Fibroblast of lung (primary cell): Measurements from ENCODE around the gene TSPAN10. TPM values are rescaled to one million over a fixed set of nuclear protein-coding genes. Genes with fewer than 3 reads are reported as not detected.

Source experiments
- DNase-seq, 2 donors: peaks; one replicate each; pipeline versions ENCODE4 v3.0.0 to v3.0.0-alpha.2; 2010; ENCODE audit warnings: low read depth in 2 of 2
- H2AFZ ChIP-seq: 2 replicates; pipeline ENCODE4 v1.5.1; 2012; ENCODE audit warnings: low read length, control low read depth, inconsistent platforms
- H3K27ac ChIP-seq: 2 replicates; pipeline ENCODE4 v1.5.1; 2011; ENCODE audit warnings: low read length, control low read depth; ENCODE audit not compliant: insufficient read depth
- H3K27me3 ChIP-seq: 2 replicates; pipeline ENCODE4 v1.5.1; 2011; ENCODE audit warnings: mild to moderate bottlenecking, low read length; ENCODE audit not compliant: control insufficient read depth, insufficient read depth
- H3K36me3 ChIP-seq: 2 replicates; pipeline ENCODE4 v1.5.1; 2011; ENCODE audit warnings: low read length; ENCODE audit not compliant: control insufficient read depth, insufficient read depth
- H3K4me1 ChIP-seq: 2 replicates; pipeline ENCODE4 v1.5.1; 2011; ENCODE audit warnings: low read length; ENCODE audit not compliant: control insufficient read depth, insufficient read depth; ENCODE audit errors: extremely low read depth
- H3K4me2 ChIP-seq: 2 replicates; pipeline ENCODE4 v1.5.1; 2011; ENCODE audit warnings: low read length, control low read depth; ENCODE audit not compliant: insufficient read depth; ENCODE audit errors: extremely low read depth
- H3K4me3 ChIP-seq, 4 experiments: fragments of 200-600 bp in 1 of 4; sonication (generic) in 1 of 4; replicated peaks in 1 of 4; 2 replicates each; pipeline ENCODE4 v1.5.1; 2011 to 2016; ENCODE audit warnings: low read length in 4 of 4, low read depth in 3 of 4, mild to moderate bottlenecking in 3 of 4, control low read depth in 2 of 4, inconsistent platforms in 1 of 4, mixed read lengths in 1 of 4; ENCODE audit not compliant: insufficient read depth in 1 of 4; ENCODE audit errors: control extremely low read depth in 1 of 4
- H3K79me2 ChIP-seq: 2 replicates; pipeline ENCODE4 v1.5.1; 2012; ENCODE audit warnings: mild to moderate bottlenecking, low read length, inconsistent platforms; ENCODE audit not compliant: control insufficient read depth, insufficient read depth
- H3K9ac ChIP-seq: 2 replicates; pipeline ENCODE4 v1.5.1; 2011; ENCODE audit warnings: mild to moderate bottlenecking, low read length, control low read depth; ENCODE audit not compliant: insufficient read depth
- H3K9me3 ChIP-seq: 2 replicates; pipeline ENCODE4 v1.5.1; 2012; ENCODE audit warnings: low read depth, low read length; ENCODE audit not compliant: control insufficient read depth, insufficient read depth
- H4K20me1 ChIP-seq: 2 replicates; pipeline ENCODE4 v1.5.1; 2011; ENCODE audit warnings: low read length; ENCODE audit not compliant: control insufficient read depth, insufficient read depth; ENCODE audit errors: extremely low read depth
- CTCF ChIP-seq, 2 donors: IDR thresholded peaks in 1 of 2; conservative IDR thresholded peaks in 1 of 2; 1 replicate in 1 of 2; 2 replicates in 1 of 2; pipeline ENCODE4 v1.5.1; 2011 to 2012; ENCODE audit warnings: low read length in 2 of 2, control low read depth in 1 of 2, inconsistent platforms in 1 of 2, low read depth in 1 of 2, mild to moderate bottlenecking in 1 of 2
- EZH2 ChIP-seq: IDR thresholded peaks from 2 replicates; pipeline ENCODE4 v1.5.1; 2012; ENCODE audit warnings: low read length, control low read depth, mild to moderate bottlenecking; ENCODE audit errors: missing control alignments
- polyA plus RNA-seq, 2 donors: library from polyadenylated mRNA; depleted of rRNA in 1 of 2; stranded (reverse) in 1 of 2; unstranded in 1 of 2; fragments of >200 nt; gene quantifications; 2 replicates each; pipeline ENCODE4 v1.2.1, GENCODE V29; 2011 to 2012; ENCODE audit warnings: missing spikeins in 1 of 2
- total RNA-seq: library from RNA; depleted of rRNA; stranded (reverse); fragments of >200 nt; gene quantifications from 2 replicates; pipeline ENCODE4 v1.2.1, GENCODE V29; 2014

The TSPAN10 gene
- total and polyA plus RNA-seq, 2 donors (not counting 1 experiment from before 2014, with no cell fraction given), result 1.3 to 3.0 TPM

GRCh38 chr17:81688616-81689015, 51.6 kb downstream of the TSPAN10 start:
- Histone ChIP-seq H3K4me1 (peaks cover 9% of the 10 kb centered on the region), H3K27ac (no peak overlapping the region), H3K9ac (no peak overlapping the region), H3K27me3 (no peaks in the 10 kb centered on the region), H3K36me3 (peaks cover 57% of the 10 kb centered on the region), H3K79me2 (peaks cover 64% of the 10 kb centered on the region), H4K20me1 (peaks cover 2% of the 10 kb centered on the region), H3K4me3 (no peak overlapping the region), H2AFZ (no peak overlapping the region), H3K9me3 (no peaks in the 10 kb centered on the region), H3K4me2 (no peak overlapping the region)
- DNase-seq, result no peak
- TF ChIP-seq EZH2, result no peak
- no peak for TF ChIP-seq CTCF (conservative IDR thresholded peaks at IDR 0.05 in 1 of 2, IDR thresholded peaks at IDR 0.05 in 1 of 2; ENCODE audit: low read depth in 1 of 2, low read length in 2 of 2)

- Histone ChIP-seq H3K36me3 (peaks cover 66% of the 10 kb centered on the region), H3K4me2 (no peak overlapping the region), H3K9ac (no peak overlapping the region), H4K20me1 (peaks cover 2% of the 10 kb centered on the region), H3K27me3 (no peaks in the 10 kb centered on the region), H2AFZ (no peak overlapping the region), H3K79me2 (peaks cover 56% of the 10 kb centered on the region), H3K4me3 (no peak overlapping the region), H3K4me1 (peaks cover 3% of the 10 kb centered on the region), H3K9me3 (no peaks in the 10 kb centered on the region), H3K27ac (no peak overlapping the region)
- DNase-seq, result no peak
- TF ChIP-seq CTCF (conservative IDR thresholded peaks at IDR 0.05 in 1 of 2, IDR thresholded peaks at IDR 0.05 in 1 of 2; ENCODE audit: low read depth in 1 of 2, low read length in 2 of 2) (no peak), EZH2 (no peak)
Observed at GRCh38 chr17:81690066-81690465, 53.1 kb downstream of the TSPAN10 start.

- Histone ChIP-seq H3K4me1 (no peaks in the 10 kb centered on the region), H3K4me2 (no peak overlapping the region), H4K20me1 (no peaks in the 10 kb centered on the region), H3K27ac (no peak overlapping the region), H3K27me3 (no peaks in the 10 kb centered on the region), H3K9me3 (no peaks in the 10 kb centered on the region), H2AFZ (no peak overlapping the region), H3K36me3 (peaks cover 68% of the 10 kb centered on the region), H3K79me2 (peaks cover 51% of the 10 kb centered on the region), H3K4me3 (no peak overlapping the region), H3K9ac (no peak overlapping the region)
- DNase-seq, result no peak
- TF ChIP-seq CTCF (conservative IDR thresholded peaks at IDR 0.05 in 1 of 2, IDR thresholded peaks at IDR 0.05 in 1 of 2; ENCODE audit: low read depth in 1 of 2, low read length in 2 of 2) (no peak), EZH2 (no peak)
Observed at GRCh38 chr17:81690549-81690948, 53.6 kb downstream of the TSPAN10 start.
